Measurements from ENCODE around the gene GGT1.
"Not testable (repeated sequence)": the region's sequence is repeated elsewhere in the genome, so short reads cannot be mapped to it uniquely, and the experiment has no call there.

Gene GGT1

DNA sequence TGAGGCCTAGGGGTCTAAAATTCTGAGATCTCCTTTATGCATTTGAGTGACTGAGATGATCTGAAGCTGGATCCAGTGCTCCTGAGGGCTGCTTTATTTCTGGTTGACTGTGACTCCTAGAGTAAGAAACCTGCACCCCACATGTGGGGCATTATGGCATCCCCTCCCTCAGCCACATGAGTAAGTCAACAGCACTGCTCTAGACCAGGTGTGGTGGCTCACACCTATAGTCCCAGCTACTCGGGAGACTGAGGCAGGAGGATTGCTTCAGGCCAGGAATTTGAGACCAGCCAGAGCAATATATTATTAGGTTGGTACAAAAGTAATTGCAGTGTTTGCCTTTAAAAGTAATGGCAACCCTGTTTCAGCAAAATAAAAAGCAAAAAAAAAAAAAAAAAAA lies 39.3 kb downstream of the GGT1 start:
- not testable (repeated sequence) for DNase-seq (ENCODE audit: low spot score)

DNA sequence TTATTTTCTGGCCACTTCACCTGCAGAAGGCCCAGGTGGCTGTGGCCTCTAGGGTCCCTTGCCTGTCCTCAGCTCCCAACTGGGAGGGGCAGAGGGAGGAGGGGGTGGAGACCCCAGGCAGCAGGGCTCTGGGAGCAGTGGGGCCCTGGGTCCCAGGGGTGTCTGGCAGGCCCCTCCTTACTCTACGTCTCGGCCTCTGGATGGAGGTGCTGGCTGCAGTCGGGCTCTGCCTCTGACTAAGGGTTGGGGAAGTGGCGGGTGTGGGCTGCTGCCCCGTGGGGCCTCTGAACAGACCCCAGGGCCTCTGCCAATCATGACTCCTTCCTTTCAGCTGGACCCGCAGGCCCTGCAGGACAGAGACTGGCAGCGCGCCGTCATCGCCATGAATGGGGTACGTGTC lies 41.4 kb downstream of the GGT1 start:
- not testable (repeated sequence) for DNase-seq (ENCODE audit: low spot score)

DNA sequence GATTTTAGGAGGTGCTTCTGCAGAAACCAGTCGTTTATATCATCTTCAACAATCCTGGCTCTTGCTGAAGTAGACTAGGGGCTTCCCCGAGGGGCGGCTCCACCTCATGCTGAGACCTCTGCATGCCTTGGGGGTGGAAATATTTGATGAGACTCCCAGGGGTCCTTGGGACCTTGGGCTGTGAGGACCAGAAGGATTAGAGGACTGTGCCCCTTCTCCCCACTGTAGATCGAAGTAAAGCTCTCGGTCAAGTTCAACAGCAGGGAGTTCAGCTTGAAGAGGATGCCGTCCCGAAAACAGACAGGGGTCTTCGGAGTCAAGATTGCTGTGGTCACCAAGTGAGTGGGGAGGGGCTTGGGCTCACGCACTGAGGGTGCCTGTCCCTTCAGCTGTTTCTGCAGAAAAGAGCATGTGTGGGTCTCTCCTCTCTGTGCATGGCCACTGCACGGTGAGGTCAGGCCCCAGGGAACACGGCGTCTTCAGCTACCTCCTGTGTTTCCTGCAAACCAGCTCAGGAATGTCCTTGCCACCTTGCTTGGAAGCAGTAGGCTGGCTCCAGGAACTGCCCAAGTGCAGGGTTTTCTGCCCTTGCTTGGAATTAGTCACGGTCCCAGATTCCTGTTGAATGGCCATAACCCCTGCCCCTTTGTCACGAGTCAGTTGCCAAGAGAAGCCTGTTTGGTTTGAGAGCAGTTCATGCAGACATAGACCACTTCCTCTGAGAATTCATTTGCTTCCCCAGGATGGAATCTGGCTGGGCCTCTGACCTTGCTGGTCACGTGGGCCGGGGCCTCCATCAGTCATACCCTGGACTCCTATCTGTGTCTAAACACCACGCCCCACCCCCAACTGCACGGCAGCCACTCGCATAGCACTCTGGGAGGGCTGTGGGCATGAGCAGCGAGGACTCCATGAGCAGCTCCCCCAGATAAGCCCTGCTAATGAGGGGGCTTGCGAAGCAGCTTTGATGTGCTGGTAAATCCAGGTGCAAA lies 42.7 kb downstream of the GGT1 start:
- not testable (repeated sequence) for DNase-seq (ENCODE audit: low spot score)

DNA sequence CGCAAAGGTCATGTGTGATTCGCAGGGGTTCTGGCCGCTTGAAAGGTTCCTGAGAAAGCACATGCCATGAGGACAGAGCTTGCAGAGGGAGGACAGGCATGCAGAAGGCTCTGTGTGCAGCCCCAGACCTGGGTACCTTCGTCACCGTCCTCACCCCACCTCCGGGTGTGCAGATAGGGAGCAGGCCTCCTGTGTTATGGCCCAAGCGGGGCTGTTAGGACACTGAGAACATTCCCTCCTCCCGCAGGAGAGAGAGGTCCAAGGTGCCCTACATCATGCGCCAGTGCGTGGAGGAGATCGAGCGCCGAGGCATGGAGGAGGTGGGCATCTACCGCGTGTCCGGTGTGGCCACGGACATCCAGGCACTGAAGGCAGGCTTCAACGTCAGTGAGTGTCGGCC lies 43.8 kb downstream of the GGT1 start:
- not testable (repeated sequence) for DNase-seq (ENCODE audit: low spot score)

DNA sequence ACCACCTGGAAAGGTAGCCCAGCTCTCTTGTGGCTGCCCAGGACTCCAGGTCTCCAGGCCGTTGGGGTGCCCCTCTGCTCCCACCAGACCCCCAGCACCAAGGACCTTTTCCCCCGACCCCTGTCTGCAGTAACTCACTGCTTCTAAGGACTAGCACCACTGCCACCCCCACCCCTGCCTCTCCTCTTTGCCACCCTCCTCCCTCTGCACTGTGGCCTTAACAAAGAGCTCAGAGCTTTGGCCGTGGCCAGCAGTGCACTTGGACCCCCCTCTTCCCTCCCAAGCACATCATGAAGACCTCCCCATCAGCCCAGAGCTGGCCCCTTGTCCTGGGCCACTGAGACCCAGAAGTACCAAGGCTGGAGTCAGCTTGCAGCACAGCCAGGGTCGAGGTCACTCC lies 46.4 kb downstream of the GGT1 start:
- not testable (repeated sequence) for DNase-seq (ENCODE audit: low spot score)

DNA sequence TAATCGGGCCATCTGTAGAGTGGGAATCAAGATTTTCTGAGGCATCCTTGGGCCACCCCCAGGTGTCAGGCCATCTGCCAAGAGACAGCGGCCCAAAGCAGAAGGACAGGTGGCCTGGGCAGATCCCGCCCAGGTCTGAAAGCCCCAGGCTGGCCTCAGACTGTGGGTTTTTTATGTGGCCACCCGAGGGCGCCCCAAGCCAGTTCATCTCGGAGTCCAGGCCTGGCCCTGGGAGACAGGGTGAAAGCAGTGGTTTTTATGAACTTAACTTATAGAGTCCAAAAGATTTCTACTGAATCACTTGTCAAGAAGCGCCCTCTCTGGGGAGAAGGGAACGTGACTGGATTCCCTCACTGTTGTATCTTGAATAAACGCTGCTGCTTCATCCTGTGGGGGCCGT lies 47.9 kb downstream of the GGT1 start:
- not testable (repeated sequence) for DNase-seq (ENCODE audit: low spot score)

DNA sequence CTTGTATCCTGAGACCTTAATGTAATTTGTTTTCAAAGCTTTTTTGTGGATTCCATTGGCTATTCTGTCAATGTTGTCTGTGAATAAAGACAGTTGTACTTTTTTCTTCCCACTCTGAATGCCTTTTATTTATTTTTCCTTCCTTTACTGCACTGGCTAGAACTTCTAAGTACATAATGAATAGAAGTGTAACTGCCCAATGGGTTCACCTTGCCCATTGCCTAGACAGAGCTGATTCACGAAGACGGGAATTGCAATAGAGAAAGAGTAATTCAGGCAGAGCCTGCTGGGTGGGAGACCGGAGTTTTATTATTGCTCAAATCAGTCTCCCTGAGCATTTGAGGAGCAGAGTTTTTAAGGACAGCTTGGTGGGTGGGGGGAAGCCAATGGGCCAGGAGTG lies 62.4 kb downstream of the GGT1 start:
- not testable (repeated sequence) for DNase-seq (ENCODE audit: low spot score)

DNA sequence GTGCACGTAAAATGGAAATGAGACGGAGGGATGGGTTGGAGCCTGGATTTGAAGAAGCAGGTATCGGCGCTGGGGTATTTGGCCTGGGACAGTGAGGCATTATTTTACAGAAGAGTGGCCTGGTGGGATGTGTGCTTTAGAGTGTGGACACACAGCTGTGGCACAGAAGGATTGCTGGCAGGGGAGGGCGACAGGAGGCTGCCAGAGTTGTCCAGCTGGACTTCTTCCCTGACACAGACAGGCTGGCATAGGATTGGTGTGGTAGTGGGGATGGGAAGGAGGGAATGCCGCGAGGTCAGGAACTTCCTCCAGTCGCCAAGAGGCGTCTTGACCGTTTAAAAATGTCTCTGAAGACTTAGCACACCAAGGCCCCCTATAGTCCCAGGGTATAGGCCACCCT lies 64.9 kb downstream of the GGT1 start:
- DNase-seq (ENCODE audit: low spot score), result not testable (repeated sequence)

DNA sequence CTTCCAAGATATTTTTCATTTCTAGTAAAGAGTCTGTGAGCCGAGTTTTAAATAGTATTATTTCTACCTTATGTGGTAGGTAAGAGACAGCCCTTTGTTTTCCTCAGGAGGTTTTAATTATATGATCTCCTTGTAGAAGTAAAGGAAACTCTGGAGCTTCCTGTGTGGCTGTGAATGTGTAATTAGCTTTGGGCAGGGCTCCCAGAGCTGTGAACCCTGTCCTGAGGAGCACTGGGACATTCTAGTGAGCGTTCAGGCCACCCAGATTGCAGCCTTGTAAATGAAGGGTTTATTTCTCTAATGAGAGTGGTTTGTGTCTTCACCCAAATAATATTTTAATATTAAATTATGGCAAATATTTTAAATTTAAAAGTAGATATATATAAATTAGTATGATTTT lies 69.5 kb downstream of the GGT1 start:
- not testable (repeated sequence) for DNase-seq (ENCODE audit: low spot score)
